ENCODE data around the gene CDH23.

DNA sequence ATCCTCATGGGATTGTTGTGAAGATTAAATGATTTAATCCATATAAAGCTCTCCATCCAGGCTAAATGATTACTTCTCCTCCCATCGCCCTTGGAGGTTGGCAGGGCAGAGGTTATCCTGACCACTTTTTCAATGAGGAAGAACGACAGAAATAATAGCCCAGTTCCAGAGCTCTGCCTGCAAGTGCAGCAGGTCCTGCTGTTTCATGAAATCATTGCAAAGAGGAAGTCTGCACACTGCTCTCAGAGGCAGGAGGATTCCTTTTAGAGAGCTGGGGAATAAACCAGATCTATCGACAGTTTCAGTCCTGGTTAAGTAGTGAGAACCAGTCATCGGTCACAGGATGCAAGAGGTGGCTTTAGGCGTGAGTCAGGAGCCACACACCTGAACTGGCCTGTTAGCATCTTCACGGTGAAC is 25.0 kb upstream of the CDH23 start:
- TF ChIP-seq SIN3A (IDR thresholded peaks at IDR 0.05; ENCODE audit: borderline replicate concordance, insufficient read depth, low read length), result no peak
- TF ChIP-seq, protein P1, sequence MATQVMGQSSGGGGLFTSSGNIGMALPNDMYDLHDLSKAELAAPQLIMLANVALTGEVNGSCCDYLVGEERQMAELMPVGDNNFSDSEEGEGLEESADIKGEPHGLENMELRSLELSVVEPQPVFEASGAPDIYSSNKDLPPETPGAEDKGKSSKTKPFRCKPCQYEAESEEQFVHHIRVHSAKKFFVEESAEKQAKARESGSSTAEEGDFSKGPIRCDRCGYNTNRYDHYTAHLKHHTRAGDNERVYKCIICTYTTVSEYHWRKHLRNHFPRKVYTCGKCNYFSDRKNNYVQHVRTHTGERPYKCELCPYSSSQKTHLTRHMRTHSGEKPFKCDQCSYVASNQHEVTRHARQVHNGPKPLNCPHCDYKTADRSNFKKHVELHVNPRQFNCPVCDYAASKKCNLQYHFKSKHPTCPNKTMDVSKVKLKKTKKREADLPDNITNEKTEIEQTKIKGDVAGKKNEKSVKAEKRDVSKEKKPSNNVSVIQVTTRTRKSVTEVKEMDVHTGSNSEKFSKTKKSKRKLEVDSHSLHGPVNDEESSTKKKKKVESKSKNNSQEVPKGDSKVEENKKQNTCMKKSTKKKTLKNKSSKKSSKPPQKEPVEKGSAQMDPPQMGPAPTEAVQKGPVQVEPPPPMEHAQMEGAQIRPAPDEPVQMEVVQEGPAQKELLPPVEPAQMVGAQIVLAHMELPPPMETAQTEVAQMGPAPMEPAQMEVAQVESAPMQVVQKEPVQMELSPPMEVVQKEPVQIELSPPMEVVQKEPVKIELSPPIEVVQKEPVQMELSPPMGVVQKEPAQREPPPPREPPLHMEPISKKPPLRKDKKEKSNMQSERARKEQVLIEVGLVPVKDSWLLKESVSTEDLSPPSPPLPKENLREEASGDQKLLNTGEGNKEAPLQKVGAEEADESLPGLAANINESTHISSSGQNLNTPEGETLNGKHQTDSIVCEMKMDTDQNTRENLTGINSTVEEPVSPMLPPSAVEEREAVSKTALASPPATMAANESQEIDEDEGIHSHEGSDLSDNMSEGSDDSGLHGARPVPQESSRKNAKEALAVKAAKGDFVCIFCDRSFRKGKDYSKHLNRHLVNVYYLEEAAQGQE (IDR thresholded peaks at IDR 0.05; ENCODE audit: insufficient read depth in 1 of 2, low read depth in 2 of 2, low read length in 2 of 2), result no peak
